Naive B cell (primary cell): ENCODE data around the gene ATP1B1. TPM values are rescaled to one million over a fixed set of nuclear protein-coding genes. Genes with fewer than 3 reads are reported as not detected.
A peak's percentile ranks its signal among the peaks of the same experiment; 100 is the strongest.

ENCODE experiments used
- ATAC-seq, 2 donors: fragments of 150-1000 bp; cut with Tn5 transposase; 2 replicates each; pipeline ENCODE4 v1.10.0; 2021; ENCODE audit warnings: low read depth in 2 of 2, mild to moderate bottlenecking in 2 of 2, moderate library complexity in 2 of 2
- DNase-seq: peaks from one replicate; pipeline ENCODE4 v3.0.0; 2022
- H3K27ac Mint-ChIP-seq, 6 donors: one replicate each; pipeline ENCODE4 v1.8.0; 2020 to 2022; ENCODE audit warnings: mild to moderate bottlenecking in 6 of 6, mixed read lengths in 6 of 6, moderate library complexity in 5 of 6, inconsistent platforms in 2 of 6
- H3K27me3 Mint-ChIP-seq, 3 donors: one replicate each; pipeline ENCODE4 v1.8.0; 2021 to 2022; ENCODE audit warnings: mixed read lengths in 3 of 3, mild to moderate bottlenecking in 1 of 3
- H3K36me3 Mint-ChIP-seq, 2 donors: one replicate each; pipeline ENCODE4 v1.8.0; 2020 to 2022; ENCODE audit warnings: mixed read lengths in 2 of 2, inconsistent platforms in 1 of 2, mild to moderate bottlenecking in 1 of 2
- H3K4me1 Mint-ChIP-seq, 3 donors: one replicate each; pipeline ENCODE4 v1.8.0; 2020 to 2022; ENCODE audit warnings: mixed read lengths in 3 of 3, inconsistent platforms in 1 of 3, mild to moderate bottlenecking in 1 of 3, moderate library complexity in 1 of 3
- H3K4me3 Mint-ChIP-seq, 8 donors: one replicate each; pipeline ENCODE4 v1.8.0; 2020 to 2022; ENCODE audit warnings: mild to moderate bottlenecking in 8 of 8, mixed read lengths in 8 of 8, moderate library complexity in 8 of 8, inconsistent platforms in 2 of 8
- H3K9me3 Mint-ChIP-seq, 7 donors: one replicate each; pipeline ENCODE4 v1.8.0; 2020 to 2022; ENCODE audit warnings: mixed read lengths in 7 of 7, mild to moderate bottlenecking in 5 of 7, inconsistent platforms in 2 of 7, moderate library complexity in 1 of 7
- polyA plus RNA-seq, 6 donors: library from polyadenylated mRNA; unstranded; fragments of 300-500 nt; fragmentation: Illumina TruSeq; gene quantifications; one replicate each; pipeline ENCODE4 v1.2.3, GENCODE V29; 2021; ENCODE audit warnings: low read depth in 6 of 6

ATP1B1 gene
- polyA plus RNA-seq, result not detected

GRCh38 chr1:169106095-169106920 is at the start of gene ATP1B1:
TSS of gene ATP1B1 (plus strand) at chr1:169106690. CDS start at chr1:169106830, 140 bp downstream.
- Mint-ChIP-seq H3K27ac (peak within 1 kb of the TSS in 2 of 6 donors; percentile 14 to 52), H3K4me3 (peak within 1 kb of the TSS; percentile 83 to 95 (median 90)), H3K36me3 (no peaks in the 10 kb centered on the region), H3K4me1 (peaks cover 8 to 20% (median 16%) of the 10 kb centered on the region in 3 donors), H3K9me3 (no peaks in the 10 kb centered on the region), H3K27me3 (peaks cover 34 to 37% (median 37%) of the 10 kb centered on the region in 3 donors)
- DNase-seq (peak; percentile 71), ATAC-seq (peak; percentile 90 to 91)

- Mint-ChIP-seq H3K36me3 (no peaks in the 10 kb centered on the region), H3K9me3 (peaks cover 0 to 4% (median 3%) of the 10 kb centered on the region in 7 donors), H3K4me3 (no peak overlapping the region), H3K4me1 (no peaks in the 10 kb centered on the region), H3K27me3 (peaks cover 19 to 27% (median 21%) of the 10 kb centered on the region in 3 donors), H3K27ac (no peak overlapping the region)
- DNase-seq, result no peak
- ATAC-seq, result no peak
These were observed 47.1 kb upstream of the ATP1B1 start for GRCh38 chr1:169059421-169059820.

DNA sequence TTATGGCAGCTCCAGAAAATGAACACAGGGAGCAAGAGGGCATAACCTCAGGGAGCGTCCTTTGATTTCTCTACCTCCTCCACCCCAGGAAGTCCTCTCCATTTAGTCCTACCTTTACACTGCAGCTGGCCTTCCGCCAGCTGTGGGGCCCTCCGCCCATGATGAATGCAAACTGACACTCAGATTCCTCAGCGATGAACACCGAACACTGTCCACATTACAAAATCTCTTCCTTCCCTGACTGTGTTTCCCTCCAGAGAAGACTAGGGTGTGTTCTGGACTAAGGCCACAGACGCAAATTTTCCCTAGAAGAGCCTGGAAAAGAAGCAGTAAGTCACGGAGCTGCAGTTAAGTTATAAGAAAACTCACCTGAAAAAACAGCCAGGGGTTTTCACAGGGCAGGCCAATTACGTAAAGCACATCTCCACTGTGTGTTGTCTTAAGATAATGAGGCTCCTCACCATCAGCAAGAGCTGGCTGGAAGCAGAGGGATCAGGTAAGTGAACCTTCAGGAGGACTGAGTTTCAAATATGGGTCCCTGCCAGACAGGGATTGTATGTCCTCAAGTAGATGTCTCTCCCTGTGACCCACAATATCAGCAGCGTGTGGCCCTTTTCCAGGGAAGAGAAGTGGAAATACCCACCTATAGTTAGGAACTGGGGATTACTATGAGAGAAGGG is 46.3 kb upstream of the ATP1B1 start:
- Mint-ChIP-seq H3K4me1 (no peaks in the 10 kb centered on the region), H3K27ac (no peak overlapping the region), H3K36me3 (no peaks in the 10 kb centered on the region), H3K27me3 (peaks cover 19 to 21% (median 21%) of the 10 kb centered on the region in 3 donors), H3K4me3 (no peak overlapping the region), H3K9me3 (peaks cover 0 to 4% (median 3%) of the 10 kb centered on the region in 7 donors)
- ATAC-seq (no peak), DNase-seq (no peak)

- no peak overlapping the region for H3K4me3 Mint-ChIP-seq
- H3K9me3 Mint-ChIP-seq, result peaks cover 0 to 10% (median 3%) of the 10 kb centered on the region in 7 donors
- H3K27me3 Mint-ChIP-seq, result peaks cover 13 to 21% (median 19%) of the 10 kb centered on the region in 3 donors
- ATAC-seq (no peak), DNase-seq (no peak)
- H3K4me1 Mint-ChIP-seq, result no peaks in the 10 kb centered on the region
- H3K36me3 Mint-ChIP-seq, result no peaks in the 10 kb centered on the region
- no peak overlapping the region for H3K27ac Mint-ChIP-seq
These were observed 45.4 kb upstream of the ATP1B1 start for GRCh38 chr1:169060919-169061639.

GRCh38 chr1:169062152-169062551 is 44.3 kb upstream of the ATP1B1 start:
- peaks cover 13 to 16% (median 14%) of the 10 kb centered on the region in 3 donors for H3K27me3 Mint-ChIP-seq
- H3K4me1 Mint-ChIP-seq, result no peaks in the 10 kb centered on the region
- H3K4me3 Mint-ChIP-seq, result no peak overlapping the region
- DNase-seq (no peak), ATAC-seq (no peak)
- peaks cover 0 to 4% of the 10 kb centered on the region in 2 donors for H3K36me3 Mint-ChIP-seq
- H3K9me3 Mint-ChIP-seq, result peaks cover 3 to 14% (median 9%) of the 10 kb centered on the region in 7 donors
- no peak overlapping the region for H3K27ac Mint-ChIP-seq

DNA sequence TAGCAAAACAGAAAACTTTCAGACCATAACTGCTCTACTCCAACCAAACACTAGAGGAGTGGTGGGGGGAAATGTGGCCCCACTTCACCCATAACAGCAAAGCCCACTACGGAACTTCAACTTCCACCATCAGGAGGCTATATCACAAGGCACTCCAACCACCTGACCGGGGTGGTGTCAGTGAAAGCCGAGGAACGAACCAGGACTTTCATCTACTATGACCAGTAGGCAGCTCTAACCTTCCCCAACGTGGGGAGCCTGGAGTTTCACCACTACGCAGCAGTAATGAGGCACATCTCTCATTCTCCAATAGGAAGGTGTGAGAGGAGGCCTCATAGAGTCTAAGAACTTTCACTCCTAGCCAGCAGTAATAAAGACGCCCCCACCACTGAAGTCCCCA is 42.4 kb upstream of the ATP1B1 start:
- DNase-seq (no peak), ATAC-seq (no peak)
- H3K27ac Mint-ChIP-seq, result no peak overlapping the region
- no peak overlapping the region for H3K4me3 Mint-ChIP-seq
- no peaks in the 10 kb centered on the region for H3K4me1 Mint-ChIP-seq
- H3K36me3 Mint-ChIP-seq, result peaks cover 0 to 5% of the 10 kb centered on the region in 2 donors
- H3K27me3 Mint-ChIP-seq, result peaks cover 15 to 16% (median 15%) of the 10 kb centered on the region in 3 donors
- H3K9me3 Mint-ChIP-seq, result peaks cover 0 to 23% (median 15%) of the 10 kb centered on the region in 7 donors

DNA sequence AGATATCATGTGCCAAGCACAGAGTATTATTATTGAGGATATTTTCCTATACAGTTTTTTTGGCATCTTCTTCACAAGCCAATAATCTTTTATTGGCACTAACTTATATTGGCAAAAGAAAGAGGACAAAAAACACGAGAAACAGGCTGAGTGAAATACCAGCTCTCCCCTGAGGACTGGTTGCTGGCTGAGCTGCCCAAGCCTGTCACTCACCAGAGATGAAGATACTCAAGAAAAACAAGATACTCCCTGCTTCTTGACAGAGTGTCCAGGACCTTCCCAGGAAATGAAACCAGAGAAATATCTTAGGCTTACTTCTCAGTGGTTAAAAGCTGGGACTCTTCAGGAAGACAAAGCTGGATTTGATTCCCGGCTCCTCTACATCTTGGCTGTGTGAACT is 35.9 kb upstream of the ATP1B1 start:
- Mint-ChIP-seq H3K27ac (no peak overlapping the region), H3K4me3 (no peak overlapping the region), H3K9me3 (peaks cover 0 to 23% (median 13%) of the 10 kb centered on the region in 7 donors), H3K36me3 (peaks cover 0 to 5% of the 10 kb centered on the region in 2 donors), H3K27me3 (peaks cover 20 to 35% (median 34%) of the 10 kb centered on the region in 3 donors), H3K4me1 (no peaks in the 10 kb centered on the region)
- no peak for DNase-seq
- no peak for ATAC-seq

GRCh38 chr1:169070958-169071357 is 35.5 kb upstream of the ATP1B1 start:
- DNase-seq, result no peak
- no peak for ATAC-seq
- Mint-ChIP-seq H3K4me1 (no peaks in the 10 kb centered on the region), H3K36me3 (peaks cover 0 to 5% of the 10 kb centered on the region in 2 donors), H3K27me3 (peaks cover 20 to 35% (median 34%) of the 10 kb centered on the region in 3 donors), H3K4me3 (no peak overlapping the region), H3K27ac (no peak overlapping the region), H3K9me3 (peaks cover 0 to 23% (median 10%) of the 10 kb centered on the region in 7 donors)

GRCh38 chr1:169072945-169073725 is 33.4 kb upstream of the ATP1B1 start:
- H3K9me3 Mint-ChIP-seq, result peaks cover 0 to 5% (median 0%) of the 10 kb centered on the region in 7 donors
- no peak overlapping the region for H3K4me3 Mint-ChIP-seq
- no peak overlapping the region for H3K27ac Mint-ChIP-seq

GRCh38 chr1:169078163-169078883 is 28.2 kb upstream of the ATP1B1 start:
- no peaks in the 10 kb centered on the region for H3K36me3 Mint-ChIP-seq
- peaks cover 4 to 8% (median 7%) of the 10 kb centered on the region in 3 donors for H3K27me3 Mint-ChIP-seq
- no peak overlapping the region for H3K4me3 Mint-ChIP-seq
- ATAC-seq, result no peak
- peak overlapping the region in 1 of 6 donors; percentile 63 for H3K27ac Mint-ChIP-seq
- no peaks in the 10 kb centered on the region for H3K9me3 Mint-ChIP-seq
- no peak for DNase-seq
- no peaks in the 10 kb centered on the region for H3K4me1 Mint-ChIP-seq

More at GRCh38 chr1:169072945-169073725, 33.4 kb upstream of the ATP1B1 start:
- DNase-seq (no peak), ATAC-seq (no peak)
- Mint-ChIP-seq H3K4me1 (no peaks in the 10 kb centered on the region), H3K27me3 (peaks cover 25 to 35% (median 34%) of the 10 kb centered on the region in 3 donors), H3K36me3 (no peaks in the 10 kb centered on the region)

- H3K36me3 Mint-ChIP-seq, result no peaks in the 10 kb centered on the region
- no peak for ATAC-seq
- DNase-seq, result no peak
- H3K27me3 Mint-ChIP-seq, result peaks cover 0 to 4% (median 0%) of the 10 kb centered on the region in 3 donors
- H3K9me3 Mint-ChIP-seq, result no peaks in the 10 kb centered on the region
- H3K4me1 Mint-ChIP-seq, result no peaks in the 10 kb centered on the region
- H3K27ac Mint-ChIP-seq, result peak overlapping the region in 1 of 6 donors; percentile 17
- H3K4me3 Mint-ChIP-seq, result no peak overlapping the region
These were observed 24.9 kb upstream of the ATP1B1 start for GRCh38 chr1:169081503-169082123.

DNA sequence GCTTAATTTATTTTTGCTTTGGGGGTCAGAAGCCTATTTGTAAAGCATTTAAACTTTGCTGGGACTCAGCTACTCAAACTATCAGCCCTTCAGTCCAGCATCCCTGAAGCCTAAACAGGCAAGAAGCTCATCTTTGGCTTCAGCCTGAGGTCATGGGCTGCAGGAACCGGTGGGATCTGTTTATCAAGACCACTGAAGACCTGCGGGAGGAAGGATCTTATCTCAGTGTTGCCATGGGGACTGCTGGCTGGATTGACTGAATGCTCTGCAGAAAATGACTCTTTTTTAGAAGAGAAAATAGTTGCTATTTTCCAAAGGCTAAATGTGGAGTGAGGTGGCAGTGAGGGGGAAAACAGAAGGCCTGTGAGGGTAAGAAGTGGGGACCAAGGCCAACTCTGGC is 20.6 kb upstream of the ATP1B1 start:
- H3K4me3 Mint-ChIP-seq, result no peak overlapping the region
- peak overlapping the region in 1 of 6 donors; percentile 85 for H3K27ac Mint-ChIP-seq
- peaks cover 0 to 7% (median 6%) of the 10 kb centered on the region in 3 donors for H3K27me3 Mint-ChIP-seq
- no peak for DNase-seq
- H3K9me3 Mint-ChIP-seq, result no peaks in the 10 kb centered on the region
- no peak for ATAC-seq
- H3K36me3 Mint-ChIP-seq, result no peaks in the 10 kb centered on the region
- H3K4me1 Mint-ChIP-seq, result peaks cover 0 to 5% (median 0%) of the 10 kb centered on the region in 3 donors
